Ishikawa (cell line): ENCODE measurements around the gene UQCC5.

Experiments
- EGR1 ChIP-seq: IDR thresholded peaks from 2 replicates; pipeline ENCODE4 v1.6.1; 2012
- MAX ChIP-seq: IDR thresholded peaks from 2 replicates; pipeline ENCODE4 v1.6.1; 2012
- TEAD4 ChIP-seq: IDR thresholded peaks from 2 replicates; pipeline ENCODE4 v1.6.1; 2012

DNA sequence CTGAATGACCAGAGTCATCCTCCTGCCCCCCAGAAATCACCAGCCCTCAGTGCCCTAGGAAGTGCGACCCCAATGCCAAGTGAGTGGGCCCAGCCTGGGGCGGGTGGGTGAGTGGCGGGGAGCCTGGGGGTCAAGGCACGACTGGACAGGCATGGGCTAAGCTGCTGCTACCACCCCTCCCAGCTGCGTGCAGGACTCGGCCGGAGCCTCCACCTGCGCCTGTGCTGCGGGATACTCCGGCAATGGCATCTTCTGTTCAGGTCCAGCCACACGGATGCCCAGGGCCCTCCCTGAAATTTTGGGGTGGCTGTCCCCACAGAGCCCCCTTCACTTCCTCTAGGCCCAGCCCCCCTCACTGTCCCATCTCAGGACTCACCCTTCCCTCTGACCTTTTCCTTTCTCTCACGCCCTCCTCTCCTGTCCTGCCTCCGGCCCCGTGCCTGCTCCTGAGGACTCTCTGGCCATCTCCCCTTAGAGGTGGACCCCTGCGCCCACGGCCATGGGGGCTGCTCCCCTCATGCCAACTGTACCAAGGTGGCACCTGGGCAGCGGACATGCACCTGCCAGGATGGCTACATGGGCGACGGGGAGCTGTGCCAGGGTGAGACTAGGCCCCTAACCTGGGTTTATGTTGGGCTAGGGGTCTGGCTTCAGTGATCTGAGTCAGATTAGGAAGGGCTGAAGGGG is 19.8 kb upstream of the UQCC5 start:
- TF ChIP-seq TEAD4 (no peak), EGR1 (no peak), MAX (no peak)
